Vagina (tissue), 2 donors: Measurements from ENCODE around the gene ZNF385C.

Source experiments
- CTCF ChIP-seq, 3 experiments: fragments of 450-650 bp in 2 of 3; fragments of 200-600 bp in 1 of 3; sonication (generic) in 1 of 3; IDR thresholded peaks; one replicate each; pipeline ENCODE4 v1.5.1; 2017 to 2019; ENCODE audit warnings: antibody characterized with exemption in 3 of 3, mild to moderate bottlenecking in 2 of 3, moderate library complexity in 2 of 3
- POLR2A ChIP-seq, 2 donors: fragments of 450-650 bp; IDR thresholded peaks; one replicate each; pipeline ENCODE4 v1.6.1; 2017; ENCODE audit warnings: antibody characterized with exemption in 2 of 2, mild to moderate bottlenecking in 2 of 2, moderate library complexity in 2 of 2
- POLR2AphosphoS5 ChIP-seq, 2 donors: sonication (generic); formaldehyde crosslinking; IDR thresholded peaks; one replicate each; pipeline ENCODE4 v1.9.0; 2017; ENCODE audit warnings: antibody characterized with exemption in 2 of 2, mild to moderate bottlenecking in 2 of 2, low read depth in 1 of 2; ENCODE audit not compliant: insufficient read depth in 1 of 2

- TF ChIP-seq POLR2A (IDR thresholded peaks at IDR 0.05): no peak
- no peak for TF ChIP-seq CTCF (IDR thresholded peaks at IDR 0.05)
- TF ChIP-seq POLR2AphosphoS5 (IDR thresholded peaks at IDR 0.05; ENCODE audit: insufficient read depth in 1 of 2, low read depth in 1 of 2): no peak
Observed at GRCh38 chr17:42090964-42091790, 7.1 kb downstream of the ZNF385C start.
